Endothelial cell of umbilical vein (primary cell): ENCODE data around the gene TEX22. TPM values are rescaled to one million over a fixed set of nuclear protein-coding genes. Genes with fewer than 3 reads are reported as not detected.

Experiments used
- BruUV-seq: library from RNA; stranded (reverse); fragments of 400-500 nt; replicated peaks from 2 replicates; lab custom pipeline; 2021; lab: Mats Ljungman, UMichigan
- CTCF ChIA-PET: fragments of 300-600, 350-600 bp; sonication (Branson Sonifier 250); formaldehyde crosslinking; loops from one replicate; lab custom pipeline; 2021; ENCODE audit warnings: antibody characterized with exemption, inconsistent platforms; lab: Charles Lee
- POLR2A ChIA-PET: fragments of 300-600, 350-600 bp; sonication (Branson Sonifier 250); formaldehyde crosslinking; loops from one replicate; lab custom pipeline; 2021; ENCODE audit warnings: antibody characterized with exemption, inconsistent platforms; lab: Charles Lee
- DNase-seq: peaks from one replicate; pipeline ENCODE4 v3.0.0-alpha.2; 2011; ENCODE audit warnings: low read depth, low spot score
- FAIRE-seq: peaks from 2 replicates; lab custom pipeline; 2011; peaks lifted over from hg19 to GRCh38; lab: Jason Lieb, UNC
- H2AFZ ChIP-seq: 2 replicates; pipeline ENCODE4 v1.6.0; 2012; ENCODE audit warnings: low read depth, low read length, control low read depth, inconsistent platforms
- H3K27ac ChIP-seq: 2 replicates; pipeline ENCODE4 v1.5.1; 2011; ENCODE audit warnings: low read depth, mild to moderate bottlenecking, control low read depth, low read length, moderate library complexity; ENCODE audit not compliant: insufficient read depth
- H3K27me3 ChIP-seq, 2 experiments: 2 replicates each; pipeline versions ENCODE4 v1.6.0 to v1.6.1; 2011; ENCODE audit warnings: low read length in 2 of 2, mixed read lengths in 1 of 2; ENCODE audit not compliant: control insufficient read depth in 2 of 2, insufficient read depth in 2 of 2
- H3K36me3 ChIP-seq, 2 experiments: 2 replicates in 1 of 2; 3 replicates in 1 of 2; pipeline ENCODE4 v1.5.1; 2011; ENCODE audit warnings: low read length in 2 of 2, mild to moderate bottlenecking in 1 of 2, moderate library complexity in 1 of 2; ENCODE audit not compliant: control insufficient read depth in 2 of 2, insufficient read depth in 2 of 2; ENCODE audit errors: extremely low read depth in 1 of 2
- H3K4me1 ChIP-seq: 3 replicates; pipeline ENCODE4 v1.5.1; 2011; ENCODE audit warnings: mild to moderate bottlenecking, low read length; ENCODE audit not compliant: control insufficient read depth, insufficient read depth; ENCODE audit errors: extremely low read depth
- H3K4me2 ChIP-seq: 2 replicates; pipeline ENCODE4 v1.6.1; 2011; ENCODE audit warnings: low read length, control low read depth, mixed read lengths; ENCODE audit not compliant: insufficient read depth
- H3K4me3 ChIP-seq, 3 experiments: fragments of 200-600 bp in 1 of 3; sonication (generic), shearing (Covaris generic) in 1 of 3; replicated peaks in 1 of 3; 2 replicates each; pipeline ENCODE4 v1.5.1; 2011 to 2016; ENCODE audit warnings: control low read depth in 3 of 3, low read length in 3 of 3, mild to moderate bottlenecking in 2 of 3, inconsistent platforms in 1 of 3, low read depth in 1 of 3, moderate library complexity in 1 of 3; ENCODE audit not compliant: insufficient read depth in 1 of 3
- H3K79me2 ChIP-seq: 2 replicates; pipeline ENCODE4 v1.6.0; 2012; ENCODE audit warnings: low read length, inconsistent platforms; ENCODE audit not compliant: control insufficient read depth, insufficient read depth
- H3K9ac ChIP-seq: replicated peaks from 2 replicates; pipeline ENCODE3; 2011; ENCODE audit warnings: low read length, control low read depth; ENCODE audit not compliant: insufficient read depth; ENCODE audit errors: extremely low read depth
- H3K9me1 ChIP-seq: replicated peaks from 3 replicates; pipeline ENCODE4 v1.6.0; 2011; ENCODE audit warnings: mild to moderate bottlenecking, low read length; ENCODE audit not compliant: control insufficient read depth, insufficient read depth; ENCODE audit errors: extremely low read depth
- H3K9me3 ChIP-seq: replicated peaks from 2 replicates; pipeline ENCODE4 v1.5.1; 2012; ENCODE audit warnings: low read length, inconsistent platforms; ENCODE audit not compliant: control insufficient read depth, insufficient read depth
- H4K20me1 ChIP-seq: replicated peaks from 2 replicates; pipeline ENCODE3; 2011; ENCODE audit warnings: mild to moderate bottlenecking, low read length; ENCODE audit not compliant: control insufficient read depth, insufficient read depth; ENCODE audit errors: extremely low read depth
- CTCF ChIP-seq, 2 donors: IDR thresholded peaks; 1 replicate in 1 of 2; 2 replicates in 1 of 2; pipeline ENCODE4 v1.5.1; 2011; ENCODE audit warnings: low read length in 2 of 2, mild to moderate bottlenecking in 2 of 2, moderate library complexity in 2 of 2, control low read depth in 1 of 2, inconsistent platforms in 1 of 2, low read depth in 1 of 2; ENCODE audit not compliant: insufficient read depth in 1 of 2; ENCODE audit errors: extremely low read depth in 1 of 2
- EZH2 ChIP-seq: IDR thresholded peaks from 2 replicates; pipeline ENCODE4 v1.6.1; 2012; ENCODE audit warnings: borderline replicate concordance, low read depth, mild to moderate bottlenecking, moderate library complexity, low read length, inconsistent platforms; ENCODE audit not compliant: severe bottlenecking
- FOS ChIP-seq: IDR thresholded peaks from 2 replicates; pipeline ENCODE4 v1.6.1; 2011; ENCODE audit warnings: mild to moderate bottlenecking, low read length, moderate library complexity, borderline replicate concordance; ENCODE audit not compliant: insufficient read depth
- GATA2 ChIP-seq: IDR thresholded peaks from 2 replicates; pipeline ENCODE4 v1.7.0; 2011; ENCODE audit warnings: low read depth, mild to moderate bottlenecking, moderate library complexity, mixed read lengths, low read length; ENCODE audit not compliant: insufficient read length, insufficient read depth
- JUN ChIP-seq: IDR thresholded peaks from 2 replicates; pipeline ENCODE4 v1.6.1; 2011; ENCODE audit warnings: borderline replicate concordance, low read depth; ENCODE audit not compliant: insufficient read length, insufficient read depth
- MYC ChIP-seq: IDR thresholded peaks from one replicate; pipeline ENCODE4 v1.6.1; 2011; ENCODE audit warnings: mild to moderate bottlenecking, low read depth, low read length
- POLR2A ChIP-seq: IDR thresholded peaks from 2 replicates; pipeline ENCODE4 v1.6.1; 2012; ENCODE audit warnings: low read depth, mild to moderate bottlenecking, control low read depth, low read length
- POLR2AphosphoS5 ChIP-seq: IDR thresholded peaks from 2 replicates; pipeline ENCODE4 v1.6.1; 2012; ENCODE audit warnings: low read depth, mild to moderate bottlenecking, control low read depth, low read length, moderate library complexity; ENCODE audit not compliant: insufficient read depth
- dilution Hi-C: fragments of 300-500 bp; cut with MboI; formaldehyde crosslinking; loops from one replicate; pipeline ENCODE4 v1.15.0; 2019; ENCODE audit warnings: low sequenced_read_pairs; ENCODE audit not compliant: extremely low pct_ligation_motif_present
- intact Hi-C: fragments of 100-400 bp; cut with micrococcal nuclease; formaldehyde crosslinking; loops from one replicate; pipeline ENCODE4 v1.10.0; 2022
- polyA plus RNA-seq, 4 experiments: library from polyadenylated mRNA; depleted of rRNA in 3 of 4; stranded (reverse) in 3 of 4; unstranded in 1 of 4; fragments of >200 nt; gene quantifications; 2 replicates each; pipeline versions ENCODE4 v1.2.1 to v1.2.3, GENCODE V29; 2011 to 2012; ENCODE audit warnings: missing spikeins in 1 of 4
- total RNA-seq: library from RNA; stranded (reverse); gene quantifications from 2 replicates; pipeline ENCODE4 v1.2.3, GENCODE V29; 2021
- TF ChIP-seq, protein P1 (sequence below): IDR thresholded peaks from 2 replicates; pipeline ENCODE4 v1.6.1; 2011; ENCODE audit not compliant: insufficient read depth, insufficient read length

TEX22 gene
- total and polyA plus RNA-seq, 2 donors (not counting 3 experiments of a cell fraction or from before 2014, with no cell fraction given) = 0.06 to 1.1 TPM

GRCh38 chr14:105416671-105417070 lies 18.3 kb downstream of the TEX22 start:
- H3K36me3 ChIP-seq = no peaks in the 10 kb centered on the region
- no peaks in the 10 kb centered on the region for H3K9me1 ChIP-seq
- ChIA-PET POLR2A (no interaction called here), CTCF (no interaction called here)
- H3K79me2 ChIP-seq = peaks cover 20% of the 10 kb centered on the region
- no peak overlapping the region for H3K4me2 ChIP-seq
- no peak overlapping the region for H3K4me3 ChIP-seq
- intact Hi-C loops = loop anchor here (10.0 kb wide), 1 partner anchor 112 kb away; the partner anchor contains the start of gene BRF1
- TF ChIP-seq POLR2A (no peak), POLR2AphosphoS5 (no peak), FOS (no peak), EZH2 (no peak), GATA2 (no peak), MYC (no peak), JUN (no peak), CTCF (IDR thresholded peaks at IDR 0.05; ENCODE audit: extremely low read depth in 1 of 2, insufficient read depth in 1 of 2, low read depth in 1 of 2, low read length in 2 of 2) (no peak)
- TF ChIP-seq, protein P1, sequence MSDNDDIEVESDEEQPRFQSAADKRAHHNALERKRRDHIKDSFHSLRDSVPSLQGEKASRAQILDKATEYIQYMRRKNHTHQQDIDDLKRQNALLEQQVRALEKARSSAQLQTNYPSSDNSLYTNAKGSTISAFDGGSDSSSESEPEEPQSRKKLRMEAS = no peak
- no peak overlapping the region for H3K9ac ChIP-seq
- DNase-seq (no peak), FAIRE-seq (no peak)
- H3K9me3 ChIP-seq = no peaks in the 10 kb centered on the region
- no peaks in the 10 kb centered on the region for H3K27me3 ChIP-seq
- no peak overlapping the region for H2AFZ ChIP-seq
- no TSS peak for BruUV-seq
- dilution Hi-C loops = no loop called here
- H3K4me1 ChIP-seq = peaks cover 22% of the 10 kb centered on the region
- H3K27ac ChIP-seq = no peak overlapping the region
- no peaks in the 10 kb centered on the region for H4K20me1 ChIP-seq
